ENCODE results near the gene TTC34. TPM values are rescaled to one million over a fixed set of nuclear protein-coding genes. Genes with fewer than 3 reads are reported as not detected.

TTC34 gene
- total RNA-seq, 1 donor, result 0.36 TPM

DNA sequence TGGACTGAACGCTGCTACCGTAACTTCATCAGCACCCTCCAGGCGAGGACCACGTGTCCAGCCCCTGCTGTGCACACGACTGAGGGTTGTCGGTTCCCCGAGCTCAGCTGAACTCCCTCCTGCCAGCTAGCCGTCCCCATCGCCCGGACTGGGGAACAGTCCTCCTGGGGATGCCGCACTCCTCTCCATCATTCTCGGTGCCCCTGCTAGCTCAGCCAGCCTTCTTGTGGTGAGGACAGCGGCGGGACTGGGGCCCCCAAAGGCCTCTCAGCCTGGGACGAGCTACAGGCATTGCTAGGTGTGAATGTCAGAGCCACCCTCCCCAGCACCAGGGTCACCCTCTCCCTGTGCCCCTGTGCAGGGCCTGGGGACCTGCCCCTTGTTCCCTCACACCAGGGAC, 8.8 kb upstream of the TTC34 start:
- no peak for TF ChIP-seq CTCF (IDR thresholded peaks at IDR 0.05; ENCODE audit: extremely low read depth, low read depth, low read length)
- Histone ChIP-seq H3K4me2 (ENCODE audit: insufficient read depth, low read length) (no peak overlapping the region), H3K27ac (ENCODE audit: low read depth, low read length) (no peak overlapping the region), H3K79me2 (ENCODE audit: insufficient read depth, low read length) (no peaks in the 10 kb centered on the region), H3K9me3 (ENCODE audit: low read depth, low read length) (no peaks in the 10 kb centered on the region), H3K27me3 (ENCODE audit: insufficient read depth, low read length) (no peaks in the 10 kb centered on the region), H3K4me3 (ENCODE audit: insufficient read depth, low read length) (no peak overlapping the region), H4K20me1 (ENCODE audit: insufficient read depth, low read length) (no peaks in the 10 kb centered on the region), H3K36me3 (ENCODE audit: insufficient read depth, low read length) (no peaks in the 10 kb centered on the region), H3K4me1 (ENCODE audit: insufficient read depth, low read length) (no peaks in the 10 kb centered on the region), H2AFZ (ENCODE audit: low read length) (no peak overlapping the region)
- DNase-seq (ENCODE audit: insufficient read length, low spot score, missing footprints), result no peak

DNA sequence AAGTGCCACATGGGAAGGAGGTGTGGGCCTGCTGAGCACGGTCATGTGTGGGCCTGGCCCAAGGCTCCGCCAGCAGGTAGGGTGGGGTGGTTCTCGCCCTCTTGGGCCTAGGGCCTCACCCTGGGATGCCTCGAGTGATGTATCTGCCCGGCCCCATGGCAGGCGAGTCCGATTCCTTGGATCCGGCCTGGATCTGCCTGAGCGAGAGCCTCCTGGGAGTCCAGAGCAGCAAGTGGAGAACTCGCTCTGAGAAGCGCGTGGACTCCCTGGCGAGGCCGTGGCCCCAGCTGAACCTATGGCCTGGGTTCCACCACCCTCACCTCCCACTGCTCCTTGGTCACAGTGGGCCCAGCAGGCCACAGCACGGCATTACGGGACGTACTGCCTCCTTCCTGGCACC, 8.2 kb upstream of the TTC34 start:
- Histone ChIP-seq H3K4me2 (ENCODE audit: insufficient read depth, low read length) (no peak overlapping the region), H3K4me3 (ENCODE audit: insufficient read depth, low read length) (no peak overlapping the region), H3K9me3 (ENCODE audit: low read depth, low read length) (no peaks in the 10 kb centered on the region), H3K27me3 (ENCODE audit: insufficient read depth, low read length) (no peaks in the 10 kb centered on the region), H3K79me2 (ENCODE audit: insufficient read depth, low read length) (no peaks in the 10 kb centered on the region), H3K4me1 (ENCODE audit: insufficient read depth, low read length) (no peaks in the 10 kb centered on the region), H3K36me3 (ENCODE audit: insufficient read depth, low read length) (no peaks in the 10 kb centered on the region), H3K27ac (ENCODE audit: low read depth, low read length) (no peak overlapping the region), H4K20me1 (ENCODE audit: insufficient read depth, low read length) (no peaks in the 10 kb centered on the region), H2AFZ (ENCODE audit: low read length) (no peak overlapping the region)
- no peak for DNase-seq (ENCODE audit: insufficient read length, low spot score, missing footprints)
- TF ChIP-seq CTCF (IDR thresholded peaks at IDR 0.05; ENCODE audit: extremely low read depth, low read depth, low read length), result no peak

DNA sequence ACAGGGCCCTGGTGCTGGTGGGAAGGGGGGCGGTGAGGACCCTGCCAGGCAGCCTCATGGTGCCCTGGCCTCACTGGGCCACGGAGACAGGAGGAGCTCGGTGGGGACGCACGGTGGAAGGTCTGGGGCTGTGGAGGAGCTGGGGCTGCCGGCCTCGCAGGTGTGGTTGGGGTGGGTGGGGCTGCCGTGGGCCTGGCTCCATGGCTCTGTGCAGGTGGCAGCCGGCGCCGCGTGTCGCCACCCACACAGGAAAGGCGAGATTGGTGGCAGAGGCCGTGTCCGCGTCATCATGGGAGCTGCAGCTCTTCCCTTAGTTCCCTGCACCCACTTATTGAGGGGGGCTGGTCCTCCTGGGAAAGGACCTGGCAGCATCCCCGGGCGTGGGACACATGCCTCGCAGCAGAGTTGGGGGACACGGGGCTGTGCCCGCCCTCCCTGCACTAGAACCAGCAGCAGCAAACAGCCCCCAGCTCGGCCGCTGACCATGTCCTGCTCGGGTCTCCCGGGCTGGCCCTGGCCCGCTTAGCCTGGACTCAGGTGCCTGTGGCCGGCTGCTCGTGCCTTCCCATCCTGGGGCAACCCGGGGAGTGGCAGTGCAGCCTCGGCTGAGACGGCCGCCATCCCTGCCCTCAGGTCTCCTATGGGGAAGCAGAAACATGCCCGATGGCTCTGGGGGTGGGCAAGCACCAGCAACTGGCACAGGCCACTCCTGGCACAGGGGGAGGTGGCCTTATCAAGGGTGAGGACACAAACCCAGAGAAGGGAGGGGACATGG, 7.5 kb upstream of the TTC34 start:
- Histone ChIP-seq H3K9me3 (ENCODE audit: low read depth, low read length) (no peaks in the 10 kb centered on the region), H3K4me3 (ENCODE audit: insufficient read depth, low read length) (no peak overlapping the region), H4K20me1 (ENCODE audit: insufficient read depth, low read length) (no peaks in the 10 kb centered on the region), H3K36me3 (ENCODE audit: insufficient read depth, low read length) (no peaks in the 10 kb centered on the region), H3K4me2 (ENCODE audit: insufficient read depth, low read length) (no peak overlapping the region), H2AFZ (ENCODE audit: low read length) (no peak overlapping the region), H3K79me2 (ENCODE audit: insufficient read depth, low read length) (no peaks in the 10 kb centered on the region), H3K4me1 (ENCODE audit: insufficient read depth, low read length) (no peaks in the 10 kb centered on the region), H3K27me3 (ENCODE audit: insufficient read depth, low read length) (no peaks in the 10 kb centered on the region), H3K27ac (ENCODE audit: low read depth, low read length) (no peak overlapping the region)
- no peak for TF ChIP-seq CTCF (IDR thresholded peaks at IDR 0.05; ENCODE audit: extremely low read depth, low read depth, low read length)
- no peak for DNase-seq (ENCODE audit: insufficient read length, low spot score, missing footprints)

DNA sequence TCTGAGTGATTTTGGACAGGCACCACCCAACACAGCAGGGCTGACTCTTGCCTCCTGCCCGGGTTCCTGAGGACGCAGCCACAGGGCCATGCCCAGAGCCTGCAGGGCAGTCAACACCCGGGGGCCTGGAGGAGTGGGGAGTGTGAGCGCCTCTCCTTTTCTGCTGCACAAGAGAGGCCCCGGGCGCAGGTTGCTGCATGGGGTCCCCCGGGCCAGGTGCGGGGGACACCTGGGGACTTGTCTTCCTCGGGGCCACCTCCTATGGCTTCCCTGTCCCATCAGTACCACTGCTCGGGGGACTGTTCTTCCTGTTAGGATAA, 6.9 kb upstream of the TTC34 start:
- no peaks in the 10 kb centered on the region for H3K79me2 ChIP-seq (ENCODE audit: insufficient read depth, low read length)
- no peaks in the 10 kb centered on the region for H4K20me1 ChIP-seq (ENCODE audit: insufficient read depth, low read length)
- H3K36me3 ChIP-seq (ENCODE audit: insufficient read depth, low read length), result no peaks in the 10 kb centered on the region
- no peaks in the 10 kb centered on the region for H3K4me1 ChIP-seq (ENCODE audit: insufficient read depth, low read length)
- H3K9me3 ChIP-seq (ENCODE audit: low read depth, low read length), result no peaks in the 10 kb centered on the region
- TF ChIP-seq CTCF (IDR thresholded peaks at IDR 0.05; ENCODE audit: extremely low read depth, low read depth, low read length), result no peak
- no peak for DNase-seq (ENCODE audit: insufficient read length, low spot score, missing footprints)
- no peak overlapping the region for H2AFZ ChIP-seq (ENCODE audit: low read length)
- no peak overlapping the region for H3K4me2 ChIP-seq (ENCODE audit: insufficient read depth, low read length)
- no peak overlapping the region for H3K27ac ChIP-seq (ENCODE audit: low read depth, low read length)
- no peaks in the 10 kb centered on the region for H3K27me3 ChIP-seq (ENCODE audit: insufficient read depth, low read length)
- no peak overlapping the region for H3K4me3 ChIP-seq (ENCODE audit: insufficient read depth, low read length)

Data from osteoblast (primary cell).